HG02763 (cell line): ENCODE data around the gene MYZAP.

Experiments used
- ATAC-seq: cut with Tn5 transposase; IDR thresholded peaks from one replicate; pipeline ENCODE4 v1.9.1; 2021; ENCODE audit warnings: mild to moderate bottlenecking, moderate library complexity; ENCODE audit not compliant: unreplicated experiment

The MYZAP gene

GRCh38 chr15:57591822-57592367 lies at the start of gene MYZAP:
TSS of gene MYZAP (plus strand) at chr15:57591904. CDS start at chr15:57592035, 131 bp downstream.
- ATAC-seq = no peak

GRCh38 chr15:57542505-57542817 lies 49.2 kb upstream of the MYZAP start:
- no peak for ATAC-seq

- no peak for ATAC-seq
Observed at GRCh38 chr15:57544848-57545480, 46.7 kb upstream of the MYZAP start.

GRCh38 chr15:57545995-57546394 lies 45.7 kb upstream of the MYZAP start:
- ATAC-seq = no peak

- no peak for ATAC-seq
Observed at GRCh38 chr15:57547243-57547755, 44.4 kb upstream of the MYZAP start.

- ATAC-seq = no peak
Observed at GRCh38 chr15:57548351-57548750, 43.4 kb upstream of the MYZAP start.

- no peak for ATAC-seq
Observed at GRCh38 chr15:57548835-57549234, 42.9 kb upstream of the MYZAP start.

- no peak for ATAC-seq
Observed at GRCh38 chr15:57549935-57550334, 41.8 kb upstream of the MYZAP start.

- ATAC-seq = no peak
Observed at GRCh38 chr15:57550640-57551039, 41.1 kb upstream of the MYZAP start.

GRCh38 chr15:57551715-57552677 lies 39.7 kb upstream of the MYZAP start:
- ATAC-seq = no peak

GRCh38 chr15:57552678-57553334 lies 38.9 kb upstream of the MYZAP start:
- ATAC-seq = no peak

GRCh38 chr15:57553526-57553925 lies 38.2 kb upstream of the MYZAP start:
- no peak for ATAC-seq

- no peak for ATAC-seq
Observed at GRCh38 chr15:57554063-57554811, 37.5 kb upstream of the MYZAP start.

- no peak for ATAC-seq
Observed at GRCh38 chr15:57554812-57555179, 36.9 kb upstream of the MYZAP start.

GRCh38 chr15:57555270-57555669 lies 36.4 kb upstream of the MYZAP start:
- ATAC-seq = no peak

GRCh38 chr15:57556040-57556439 lies 35.7 kb upstream of the MYZAP start:
- no peak for ATAC-seq

GRCh38 chr15:57557267-57557666 lies 34.4 kb upstream of the MYZAP start:
- ATAC-seq = no peak

- ATAC-seq = no peak
Observed at GRCh38 chr15:57557810-57558209, 33.9 kb upstream of the MYZAP start.

GRCh38 chr15:57559875-57560274 lies 31.8 kb upstream of the MYZAP start:
- ATAC-seq = no peak

GRCh38 chr15:57561041-57561711 lies 30.5 kb upstream of the MYZAP start:
- ATAC-seq = peak; percentile 83
